ENCODE data around the gene TAF8.

DNA sequence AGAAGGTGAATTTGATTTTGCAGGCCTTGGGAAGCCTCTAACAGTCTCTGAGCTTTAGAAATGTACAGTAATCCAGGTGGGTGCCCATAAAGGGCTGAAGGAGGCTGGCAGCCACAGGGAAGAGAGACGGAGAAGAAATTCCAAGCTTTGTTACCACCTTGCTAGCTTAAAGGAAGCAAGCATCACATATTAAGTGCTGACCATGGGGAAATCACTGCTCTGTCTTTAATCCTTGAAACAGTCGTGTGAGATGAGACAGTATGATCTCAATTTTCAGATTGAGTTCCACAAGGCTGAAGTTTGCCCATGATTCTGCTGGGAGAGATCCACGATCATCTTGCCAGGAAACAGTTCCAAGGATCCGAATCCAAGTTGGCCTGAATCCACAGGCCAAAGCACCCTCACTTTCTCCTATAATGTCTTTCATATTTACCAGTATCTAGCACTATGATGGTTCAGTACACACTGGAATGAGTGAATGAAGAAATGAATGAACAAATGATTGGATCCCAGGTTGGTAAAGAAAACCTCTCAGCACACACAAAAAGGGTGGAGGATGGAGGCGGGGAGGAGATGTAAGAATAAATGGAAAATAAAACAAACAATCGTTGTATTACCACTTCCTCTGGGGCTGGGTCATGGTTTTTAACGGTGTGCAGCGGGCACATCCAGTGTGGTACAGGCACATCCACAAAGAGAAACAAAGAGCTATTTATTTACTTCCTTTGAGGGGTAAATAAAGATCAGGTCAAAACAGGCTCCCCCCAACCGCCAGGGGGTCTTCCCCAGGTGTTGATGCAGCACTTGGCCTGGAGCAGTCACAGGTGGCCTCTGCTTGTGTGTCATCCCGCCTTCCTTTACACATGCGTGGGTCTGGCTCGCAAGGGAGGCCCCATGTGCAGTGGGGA is 28.2 kb upstream of the TAF8 start:
- TF ChIP-seq EP300 (IDR thresholded peaks at IDR 0.05) (no peak), POLR2AphosphoS5 (IDR thresholded peaks at IDR 0.05) (no peak)
- TF ChIP-seq, protein P1, sequence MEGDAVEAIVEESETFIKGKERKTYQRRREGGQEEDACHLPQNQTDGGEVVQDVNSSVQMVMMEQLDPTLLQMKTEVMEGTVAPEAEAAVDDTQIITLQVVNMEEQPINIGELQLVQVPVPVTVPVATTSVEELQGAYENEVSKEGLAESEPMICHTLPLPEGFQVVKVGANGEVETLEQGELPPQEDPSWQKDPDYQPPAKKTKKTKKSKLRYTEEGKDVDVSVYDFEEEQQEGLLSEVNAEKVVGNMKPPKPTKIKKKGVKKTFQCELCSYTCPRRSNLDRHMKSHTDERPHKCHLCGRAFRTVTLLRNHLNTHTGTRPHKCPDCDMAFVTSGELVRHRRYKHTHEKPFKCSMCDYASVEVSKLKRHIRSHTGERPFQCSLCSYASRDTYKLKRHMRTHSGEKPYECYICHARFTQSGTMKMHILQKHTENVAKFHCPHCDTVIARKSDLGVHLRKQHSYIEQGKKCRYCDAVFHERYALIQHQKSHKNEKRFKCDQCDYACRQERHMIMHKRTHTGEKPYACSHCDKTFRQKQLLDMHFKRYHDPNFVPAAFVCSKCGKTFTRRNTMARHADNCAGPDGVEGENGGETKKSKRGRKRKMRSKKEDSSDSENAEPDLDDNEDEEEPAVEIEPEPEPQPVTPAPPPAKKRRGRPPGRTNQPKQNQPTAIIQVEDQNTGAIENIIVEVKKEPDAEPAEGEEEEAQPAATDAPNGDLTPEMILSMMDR (IDR thresholded peaks at IDR 0.05): no peak

Measured in stomach (tissue), 4 donors.